ENCODE results near the gene CNN2. TPM values are rescaled to one million over a fixed set of nuclear protein-coding genes. Genes with fewer than 3 reads are reported as not detected.

Gene CNN2
- total and polyA plus RNA-seq, 2 of the 8 experiments (the other 6 are each of a cell fraction or from before 2014, with no cell fraction given) = 189 to 551 TPM

GRCh38 chr19:1025960-1026782 lies at the start of gene CNN2 (continued):
- no peak for TF ChIP-seq CTCF (IDR thresholded peaks at IDR 0.05; ENCODE audit: control extremely low read depth in 1 of 3, insufficient read depth in 1 of 3, low read depth in 1 of 3, low read length in 3 of 3)
- peak; percentile 28; the same call in 1 of the 2 replicates for TF ChIP-seq CREB1 (IDR thresholded peaks at IDR 0.05)

Data from H1 (cell line).